ENCODE measurements around the gene RAPGEFL1. TPM values are rescaled to one million over a fixed set of nuclear protein-coding genes. Genes with fewer than 3 reads are reported as not detected.

Gene RAPGEFL1
- total RNA-seq, 1 experiment from 2014 or later, result 23.6 TPM

DNA sequence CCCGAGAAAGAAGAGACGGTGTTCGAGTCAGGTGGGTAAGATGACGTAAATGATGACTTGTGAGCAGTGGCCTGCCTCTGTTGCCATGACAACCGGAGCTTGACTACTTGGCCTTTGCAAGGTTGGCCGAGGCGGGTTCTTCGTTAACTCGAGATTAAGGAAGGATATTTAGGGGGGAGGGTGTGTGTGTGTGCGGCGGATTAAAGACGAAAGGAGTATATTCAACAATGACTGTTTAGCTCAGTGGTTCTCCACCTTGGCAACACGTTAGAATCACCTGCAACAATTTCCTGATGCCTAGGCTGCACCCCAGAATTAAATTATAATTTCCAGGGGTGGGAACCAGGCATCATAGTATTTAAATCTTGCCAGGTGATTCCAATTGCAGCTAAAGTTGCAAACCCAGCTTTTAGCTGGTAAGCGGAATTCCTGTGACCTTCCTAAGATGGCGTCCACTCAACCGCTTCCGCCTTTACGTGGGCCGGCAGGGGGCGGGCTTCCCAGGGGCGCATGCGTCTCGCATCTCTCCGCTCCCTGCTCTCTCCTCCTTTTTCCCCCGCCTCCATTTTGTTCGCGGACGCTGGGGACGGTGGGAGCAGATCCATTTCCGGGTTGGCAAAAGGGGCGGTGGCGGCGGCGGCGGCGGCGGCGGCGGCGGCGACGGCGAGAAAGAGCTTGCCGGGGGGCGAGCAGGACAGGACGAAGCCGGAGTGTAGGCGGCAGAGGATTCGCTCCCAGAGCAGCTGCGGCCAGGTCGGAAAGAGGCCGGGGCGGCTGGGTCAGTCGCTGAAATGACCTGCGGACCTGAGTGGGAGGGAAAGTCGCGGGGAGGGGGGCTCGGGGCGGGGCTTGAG is 41.7 kb downstream of the RAPGEFL1 start, which contains the start of gene WIPF2:
Gene WIPF2, plus strand, starts transcription at position 565 of the 854 bp plus-strand sequence. CDS start 37,156 bp downstream, outside the sequence.
- no peak within 1 kb of the TSS for H4K91ac ChIP-seq (ENCODE audit: insufficient read length, low read depth, low read length)
- peak within 1 kb of the TSS; percentile 91 for H3T11ph ChIP-seq (ENCODE audit: low read length)
- peak within 1 kb of the TSS; percentile 99 to 100 (median 99) for H3K27ac Mint-ChIP-seq
- H3K27ac ChIP-seq (ENCODE audit: insufficient read length, low read depth, low read length), result peak within 1 kb of the TSS; percentile 16
- H3K79me1 ChIP-seq (ENCODE audit: insufficient read depth, low read depth, low read length, poor library complexity, severe bottlenecking), result peaks cover 3% of the 10 kb centered on the region
- no peak within 1 kb of the TSS for H4K5ac ChIP-seq (ENCODE audit: insufficient read length, low read depth, low read length)
- H2BK15ac ChIP-seq (ENCODE audit: low read depth, low read length), result no peak within 1 kb of the TSS
- H3K4me1 ChIP-seq (ENCODE audit: insufficient read depth, low read length), result no peaks in the 10 kb centered on the region
- H3K23ac ChIP-seq (ENCODE audit: insufficient read length, low read depth, low read length), result no peak within 1 kb of the TSS
- DNase-seq, result peak; percentile 99
- peaks cover 10% of the 10 kb centered on the region for H3K23me2 ChIP-seq (ENCODE audit: insufficient read length, low read depth, low read length, poor library complexity, severe bottlenecking)
- H3K4me2 ChIP-seq (ENCODE audit: insufficient read depth, insufficient read length, low read length), result peak within 1 kb of the TSS; percentile 73
- peaks cover 0 to 4% (median 1%) of the 10 kb centered on the region in 3 experiments; a peak in 2 of 7 replicates for H3K36me3 Mint-ChIP-seq (ENCODE audit: insufficient read depth in 1 of 3, low read depth in 3 of 3)
- H3K79me2 ChIP-seq (ENCODE audit: insufficient read depth, low read length), result peaks cover 3% of the 10 kb centered on the region; the same call in 1 of the 2 replicates
- TF ChIP-seq, protein P1, sequence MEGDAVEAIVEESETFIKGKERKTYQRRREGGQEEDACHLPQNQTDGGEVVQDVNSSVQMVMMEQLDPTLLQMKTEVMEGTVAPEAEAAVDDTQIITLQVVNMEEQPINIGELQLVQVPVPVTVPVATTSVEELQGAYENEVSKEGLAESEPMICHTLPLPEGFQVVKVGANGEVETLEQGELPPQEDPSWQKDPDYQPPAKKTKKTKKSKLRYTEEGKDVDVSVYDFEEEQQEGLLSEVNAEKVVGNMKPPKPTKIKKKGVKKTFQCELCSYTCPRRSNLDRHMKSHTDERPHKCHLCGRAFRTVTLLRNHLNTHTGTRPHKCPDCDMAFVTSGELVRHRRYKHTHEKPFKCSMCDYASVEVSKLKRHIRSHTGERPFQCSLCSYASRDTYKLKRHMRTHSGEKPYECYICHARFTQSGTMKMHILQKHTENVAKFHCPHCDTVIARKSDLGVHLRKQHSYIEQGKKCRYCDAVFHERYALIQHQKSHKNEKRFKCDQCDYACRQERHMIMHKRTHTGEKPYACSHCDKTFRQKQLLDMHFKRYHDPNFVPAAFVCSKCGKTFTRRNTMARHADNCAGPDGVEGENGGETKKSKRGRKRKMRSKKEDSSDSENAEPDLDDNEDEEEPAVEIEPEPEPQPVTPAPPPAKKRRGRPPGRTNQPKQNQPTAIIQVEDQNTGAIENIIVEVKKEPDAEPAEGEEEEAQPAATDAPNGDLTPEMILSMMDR (conservative IDR thresholded peaks at IDR 0.05), result peak; percentile 85
- no peak within 1 kb of the TSS for H2BK5ac ChIP-seq (ENCODE audit: insufficient read length, low read length)
- no CpG with 5 or more reads among the region's 59 CpGs for WGBS (ENCODE audit: extremely low coverage, insufficient read length, low lambda C conversion rate)
- H2BK12ac ChIP-seq (ENCODE audit: insufficient read length, low read depth, low read length), result no peak within 1 kb of the TSS
- H3K9me3 Mint-ChIP-seq, result no peaks in the 10 kb centered on the region; a peak in 1 of 5 replicates
- H3K4me1 Mint-ChIP-seq, result peaks cover 12 to 20% of the 10 kb centered on the region in 2 experiments
- H3K18ac ChIP-seq (ENCODE audit: insufficient read length, low read depth, low read length), result peak within 1 kb of the TSS; percentile 94
- no peak within 1 kb of the TSS for H2AK5ac ChIP-seq (ENCODE audit: insufficient read length, low read length)
- H3K4me3 Mint-ChIP-seq, result peak within 1 kb of the TSS; percentile 80 to 85
- peak within 1 kb of the TSS; percentile 87 for H2BK120ac ChIP-seq (ENCODE audit: low read depth, low read length, poor library complexity, severe bottlenecking)
- H4K20me1 ChIP-seq (ENCODE audit: control insufficient read depth, insufficient read depth, insufficient read length), result no peaks in the 10 kb centered on the region
- H3K9ac ChIP-seq (ENCODE audit: extremely low read depth, insufficient read length, low read length), result peak within 1 kb of the TSS; percentile 52
- peak within 1 kb of the TSS; percentile 13; the same call in 1 of the 2 replicates for H3K14ac ChIP-seq (ENCODE audit: insufficient read depth, low read length)
- H2BK20ac ChIP-seq (ENCODE audit: low read depth, low read length, poor library complexity, severe bottlenecking), result no peak within 1 kb of the TSS
- no peak within 1 kb of the TSS; the same call in 1 of the 2 replicates for H3K4ac ChIP-seq (ENCODE audit: low read depth, low read length)
- no peak within 1 kb of the TSS for H3K56ac ChIP-seq (ENCODE audit: insufficient read length, low read depth, low read length)
- H2AFZ ChIP-seq (ENCODE audit: low read length), result peak within 1 kb of the TSS; percentile 79
- no peaks in the 10 kb centered on the region for H3K9me3 ChIP-seq (ENCODE audit: control insufficient read depth, low read depth, low read length)
- peak within 1 kb of the TSS; percentile 12 for H4K8ac ChIP-seq (replicated peaks; ENCODE audit: insufficient read length, low read depth, low read length)
- no peaks in the 10 kb centered on the region for H3K27me3 ChIP-seq (ENCODE audit: insufficient read depth, low read length)
- H3K27me3 Mint-ChIP-seq (ENCODE audit: low read depth), result no peaks in the 10 kb centered on the region

Measured in H9 (cell line).